Thyroid gland (tissue), 4 donors: ENCODE results near the gene TCIRG1. TPM values are rescaled to one million over a fixed set of nuclear protein-coding genes. Genes with fewer than 3 reads are reported as not detected.

Experiments
- DNase-seq, 2 donors: peaks; one replicate each; pipeline ENCODE4 v3.0.0-alpha.2; 2019
- H3K27ac ChIP-seq, 3 donors: fragments of 200-600 bp; sonication (generic); 1 replicate in 2 of 3; 2 replicates in 1 of 3; pipeline ENCODE4 v1.5.1; 2016 to 2019; ENCODE audit warnings: mild to moderate bottlenecking in 1 of 3, moderate library complexity in 1 of 3
- H3K27me3 ChIP-seq: fragments of 200-600 bp; sonication (generic); one replicate; pipeline ENCODE4 v1.5.1; 2019
- H3K36me3 ChIP-seq, 2 donors: fragments of 200-600 bp; sonication (generic); one replicate each; pipeline ENCODE4 v1.5.1; 2016 to 2019
- H3K4me1 ChIP-seq, 2 donors: fragments of 200-600 bp; sonication (generic); one replicate each; pipeline ENCODE4 v1.5.1; 2017 to 2019
- H3K4me3 ChIP-seq, 3 donors: fragments of 200-600 bp; sonication (generic); replicated peaks in 1 of 3; 1 replicate in 2 of 3; 2 replicates in 1 of 3; pipeline ENCODE4 v1.5.1; 2016; ENCODE audit warnings: mild to moderate bottlenecking in 1 of 3
- H3K9me3 ChIP-seq: fragments of 200-600 bp; sonication (generic); one replicate; pipeline ENCODE4 v1.5.1; 2017
- POLR2A ChIP-seq, 2 donors: fragments of 450-650 bp; IDR thresholded peaks; one replicate each; pipeline ENCODE4 v1.6.1; 2017; ENCODE audit warnings: antibody characterized with exemption in 2 of 2, mild to moderate bottlenecking in 2 of 2, moderate library complexity in 1 of 2
- WGBS, 2 donors: methylation state at CpG; one replicate each; pipeline ENCODE4 v1.1.5; 2017; 5-methylcytosine and 5-hydroxymethylcytosine counted together
- intact Hi-C: fragments of 100-400 bp; cut with DNase I; formaldehyde crosslinking; loops from one replicate; pipeline ENCODE4 v1.15.1; 2023
- total RNA-seq, 4 donors: library from RNA; depleted of rRNA; stranded (reverse); fragments of >200 nt; gene quantifications; one replicate each; pipeline ENCODE4 v1.2.3, GENCODE V29; 2016
- TF ChIP-seq, protein P1 (sequence below), 6 experiments: fragments of 200-600 bp in 3 of 6; fragments of 450-650 bp in 3 of 6; sonication (generic) in 3 of 6; IDR thresholded peaks; one replicate each; pipeline ENCODE4 v1.5.1; 2016 to 2019; ENCODE audit warnings: antibody characterized with exemption in 6 of 6, mild to moderate bottlenecking in 2 of 6, inconsistent platforms in 1 of 6, moderate library complexity in 1 of 6

Gene TCIRG1
- total RNA-seq, 4 donors from 2014 or later = 74.8 to 141 (median 121) TPM

DNA sequence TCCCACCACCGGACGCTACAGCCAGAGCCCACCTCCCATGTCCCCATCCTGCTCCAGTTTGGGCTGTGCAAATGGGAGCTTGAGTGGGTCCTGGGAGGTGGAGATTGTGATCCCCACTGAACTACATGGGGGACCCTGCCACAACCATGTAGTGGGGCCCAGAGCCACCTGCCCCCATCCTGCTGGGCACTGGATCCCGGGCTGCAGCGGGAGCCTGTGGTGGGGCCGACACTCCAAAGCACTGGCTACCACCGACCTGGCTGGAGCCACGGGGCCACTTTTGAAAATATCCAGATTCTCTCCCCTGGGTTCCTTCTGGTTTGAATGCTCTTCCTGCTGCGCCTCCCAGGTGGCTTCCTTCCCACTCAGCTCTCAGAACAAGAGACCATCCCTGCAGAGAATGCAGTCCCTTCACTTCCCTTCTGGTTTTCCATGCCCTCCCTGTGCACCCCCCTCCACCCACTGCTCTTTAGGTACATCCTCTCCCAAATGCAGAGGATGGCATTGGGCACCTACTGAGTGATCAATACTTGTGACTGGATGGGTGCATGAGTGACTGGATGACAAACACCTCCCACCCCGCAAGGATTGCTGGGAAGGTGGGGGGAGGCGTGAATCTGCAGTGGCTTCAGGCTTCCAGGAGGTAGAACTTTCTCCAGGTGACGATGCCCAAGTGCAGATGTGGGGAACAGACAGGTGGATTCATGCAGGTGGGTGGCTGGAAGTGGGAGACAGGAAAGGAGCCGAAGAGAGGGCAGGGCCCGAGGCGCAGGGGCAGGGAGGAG lies 34.1 kb upstream of the TCIRG1 start:
- peak overlapping the region in 1 of 3 donors; percentile 66 for H3K4me3 ChIP-seq
- no peak overlapping the region for H3K27ac ChIP-seq
- intact Hi-C loops = loop anchor here (10.0 kb wide), 1 partner anchor 210 kb away; the partner anchor contains the start of gene KMT5B
- TF ChIP-seq, protein P1, sequence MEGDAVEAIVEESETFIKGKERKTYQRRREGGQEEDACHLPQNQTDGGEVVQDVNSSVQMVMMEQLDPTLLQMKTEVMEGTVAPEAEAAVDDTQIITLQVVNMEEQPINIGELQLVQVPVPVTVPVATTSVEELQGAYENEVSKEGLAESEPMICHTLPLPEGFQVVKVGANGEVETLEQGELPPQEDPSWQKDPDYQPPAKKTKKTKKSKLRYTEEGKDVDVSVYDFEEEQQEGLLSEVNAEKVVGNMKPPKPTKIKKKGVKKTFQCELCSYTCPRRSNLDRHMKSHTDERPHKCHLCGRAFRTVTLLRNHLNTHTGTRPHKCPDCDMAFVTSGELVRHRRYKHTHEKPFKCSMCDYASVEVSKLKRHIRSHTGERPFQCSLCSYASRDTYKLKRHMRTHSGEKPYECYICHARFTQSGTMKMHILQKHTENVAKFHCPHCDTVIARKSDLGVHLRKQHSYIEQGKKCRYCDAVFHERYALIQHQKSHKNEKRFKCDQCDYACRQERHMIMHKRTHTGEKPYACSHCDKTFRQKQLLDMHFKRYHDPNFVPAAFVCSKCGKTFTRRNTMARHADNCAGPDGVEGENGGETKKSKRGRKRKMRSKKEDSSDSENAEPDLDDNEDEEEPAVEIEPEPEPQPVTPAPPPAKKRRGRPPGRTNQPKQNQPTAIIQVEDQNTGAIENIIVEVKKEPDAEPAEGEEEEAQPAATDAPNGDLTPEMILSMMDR (IDR thresholded peaks at IDR 0.05) = no peak
- TF ChIP-seq POLR2A (IDR thresholded peaks at IDR 0.05) = no peak
- no peaks in the 10 kb centered on the region for H3K9me3 ChIP-seq
- H3K4me1 ChIP-seq = peaks cover 5 to 9% of the 10 kb centered on the region in 2 donors
- no peaks in the 10 kb centered on the region for H3K27me3 ChIP-seq
- WGBS, 2 donors = 79 to 80% methylated on average over 13 to 14 of the region's 14 CpGs
- H3K36me3 ChIP-seq = no peaks in the 10 kb centered on the region
- DNase-seq = no peak

DNA sequence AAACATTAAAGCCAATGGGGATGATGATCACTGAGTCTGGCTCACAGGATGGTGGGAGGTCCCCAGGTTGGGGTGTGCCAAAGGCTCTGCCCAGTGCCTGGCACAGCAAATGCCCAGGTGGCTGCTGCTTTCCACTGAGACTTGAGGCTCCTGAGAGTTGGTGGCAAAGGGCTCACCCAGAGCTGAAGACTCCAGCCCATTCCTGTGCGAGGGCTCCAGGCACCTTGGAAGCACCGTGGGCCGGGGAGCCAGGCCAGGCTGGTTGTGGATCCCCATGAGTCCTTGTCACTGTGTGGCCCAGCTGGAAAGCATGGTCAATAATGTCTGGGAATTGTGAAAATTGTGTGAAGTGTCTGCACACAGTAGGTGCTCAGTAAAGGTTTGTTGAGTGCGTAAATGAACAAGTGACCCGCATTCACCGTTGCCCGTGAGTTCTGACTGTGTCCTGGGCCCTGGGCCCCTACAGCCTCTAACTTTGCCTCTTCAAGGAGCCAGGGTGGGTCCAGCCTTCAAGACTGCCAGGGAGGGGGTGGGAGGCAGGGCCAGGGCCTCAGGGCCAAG lies 32.1 kb upstream of the TCIRG1 start:
- Histone ChIP-seq H3K27me3 (no peaks in the 10 kb centered on the region), H3K4me3 (no peak overlapping the region), H3K36me3 (no peaks in the 10 kb centered on the region), H3K27ac (no peak overlapping the region), H3K4me1 (peaks cover 16 to 29% of the 10 kb centered on the region in 2 donors), H3K9me3 (no peaks in the 10 kb centered on the region)
- TF ChIP-seq, protein P1 (IDR thresholded peaks at IDR 0.05) = no peak
- TF ChIP-seq POLR2A (IDR thresholded peaks at IDR 0.05) = no peak
- no peak for DNase-seq
- intact Hi-C loops = loop anchor here (10.0 kb wide), 1 partner anchor 208 kb away; the partner anchor contains the start of gene KMT5B
- 96 to 97% methylated on average over 7 of the region's 7 CpGs for WGBS, 2 donors

DNA sequence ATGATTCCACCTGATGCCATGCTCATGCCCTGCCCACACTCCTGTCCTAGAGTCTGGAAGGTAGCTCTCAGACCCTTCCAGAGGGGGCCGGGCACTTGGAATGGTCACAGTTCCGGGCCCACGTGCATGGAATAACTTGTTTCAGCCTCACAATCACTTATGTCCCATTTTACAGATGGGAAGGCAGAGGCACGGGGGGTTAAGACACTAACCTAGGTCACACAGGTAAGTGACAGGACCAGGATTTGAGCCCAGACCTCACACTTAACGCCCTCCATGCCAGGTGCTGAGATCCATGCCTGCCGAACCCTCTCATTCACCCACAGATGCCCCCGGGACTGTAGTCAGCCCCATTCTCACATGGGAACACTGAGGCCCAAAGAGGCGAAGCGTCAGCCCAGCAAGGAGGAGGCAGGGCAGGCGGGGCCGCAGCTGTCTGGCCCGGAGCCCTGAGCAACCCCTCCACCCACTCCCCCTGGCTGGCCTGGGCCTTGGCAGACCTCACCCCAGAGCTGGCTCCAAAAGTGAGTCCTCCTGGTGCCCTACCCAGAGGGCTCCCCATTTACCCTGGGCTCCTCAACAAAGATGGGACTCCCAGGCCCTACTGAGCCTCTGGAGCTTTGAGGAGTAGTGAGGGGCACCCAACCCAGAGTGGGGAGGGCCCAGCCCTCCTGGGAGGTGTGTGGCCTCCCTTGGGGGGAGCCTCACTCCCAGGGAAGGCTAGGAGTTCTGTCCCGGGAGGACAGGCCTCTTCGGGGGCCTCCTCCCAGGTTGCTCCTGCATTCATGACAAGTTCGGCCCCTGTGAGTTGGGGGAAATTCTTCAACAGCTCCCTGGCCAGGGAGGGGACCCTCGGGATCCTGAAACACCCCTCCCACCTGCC lies 31.1 kb upstream of the TCIRG1 start:
- Histone ChIP-seq H3K27ac (no peak overlapping the region), H3K9me3 (no peaks in the 10 kb centered on the region)
- intact Hi-C loops = loop anchor here (10.0 kb wide), 1 partner anchor 207 kb away; the partner anchor contains the start of gene KMT5B

DNA sequence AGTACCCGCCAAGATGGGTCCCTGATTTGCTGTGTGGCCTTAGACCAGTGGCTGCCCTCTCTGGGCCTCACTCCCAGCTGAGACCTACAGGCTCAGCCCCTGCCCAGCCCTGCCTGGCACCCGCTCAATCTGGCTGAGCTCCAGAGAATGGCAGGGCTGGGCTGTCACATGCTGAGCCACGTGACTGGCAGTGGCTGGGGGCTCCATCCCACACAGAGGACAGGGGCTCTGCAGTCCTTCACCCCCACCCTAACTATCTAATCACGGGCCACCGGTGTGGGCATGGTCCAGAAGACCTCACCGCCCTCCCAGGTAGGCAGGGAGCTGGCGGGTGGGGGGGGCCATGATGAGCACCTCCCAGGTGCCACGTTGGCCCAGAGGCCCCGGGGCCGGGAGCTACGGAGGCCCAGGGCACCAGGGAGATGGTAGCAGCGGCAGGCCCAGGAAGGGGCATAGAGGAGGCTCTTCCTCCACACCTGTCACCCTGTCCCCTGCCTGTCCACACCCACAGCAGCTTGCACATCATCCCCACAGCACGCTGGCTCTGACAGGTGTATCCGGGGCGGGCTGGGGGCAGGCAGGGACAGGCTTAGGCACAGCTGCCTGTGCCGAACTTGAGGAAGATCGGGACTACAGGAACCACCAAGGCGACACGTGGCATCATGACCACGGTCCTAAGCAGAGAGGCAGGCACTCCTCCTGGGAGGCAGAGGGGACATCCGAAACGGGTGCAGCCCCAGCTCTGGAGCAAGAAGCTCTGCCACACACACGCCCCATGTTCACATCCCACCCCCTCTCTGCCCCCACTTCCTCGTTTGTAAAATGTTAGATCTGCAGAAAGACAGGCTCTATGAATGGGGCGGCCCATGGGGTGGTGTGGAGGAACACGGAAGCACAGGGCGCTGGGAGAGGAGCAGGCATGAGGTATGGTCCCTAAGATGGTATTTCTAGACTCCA lies 30.2 kb upstream of the TCIRG1 start:
- Histone ChIP-seq H3K36me3 (no peaks in the 10 kb centered on the region), H3K27ac (peak overlapping the region in 1 of 3 donors; percentile 94), H3K9me3 (no peaks in the 10 kb centered on the region), H3K4me3 (no peak overlapping the region), H3K27me3 (no peaks in the 10 kb centered on the region), H3K4me1 (peaks cover 16 to 46% of the 10 kb centered on the region in 2 donors)
- TF ChIP-seq, protein P1 (IDR thresholded peaks at IDR 0.05) = no peak
- TF ChIP-seq POLR2A (IDR thresholded peaks at IDR 0.05) = no peak
- 80 to 86% methylated on average over 17 to 21 of the region's 27 CpGs for WGBS, 2 donors
- peak; percentile 49 to 57 for DNase-seq
- intact Hi-C loops = loop anchor here (10.0 kb wide), 1 partner anchor 206 kb away; the partner anchor contains the start of gene KMT5B

More for the DNA sequence above, 31.1 kb upstream of the TCIRG1 start:
- no peak for TF ChIP-seq POLR2A (IDR thresholded peaks at IDR 0.05)
- TF ChIP-seq, protein P1 (IDR thresholded peaks at IDR 0.05) = no peak
- H3K27me3 ChIP-seq = no peaks in the 10 kb centered on the region
- H3K4me3 ChIP-seq = no peak overlapping the region
- peaks cover 16 to 39% of the 10 kb centered on the region in 2 donors for H3K4me1 ChIP-seq
- no peaks in the 10 kb centered on the region for H3K36me3 ChIP-seq
- DNase-seq = no peak
- 89 to 93% methylated on average over 10 to 15 of the region's 16 CpGs for WGBS, 2 donors
